HEK293 (cell line): ENCODE data around the gene IL5RA.

Experiments used
- CTCF ChIA-PET: fragments of 350-600 bp; formaldehyde crosslinking; extraction: SDS; loops from one replicate; lab custom pipeline; 2021; ENCODE audit warnings: antibody characterized with exemption; lab: Yijun Ruan, JAX
- POLR2A ChIA-PET: fragments of 300-600 bp; formaldehyde crosslinking; extraction: SDS; loops from one replicate; lab custom pipeline; 2020; ENCODE audit warnings: antibody characterized with exemption, inconsistent platforms; lab: Yijun Ruan, JAX
- H3K27ac ChIP-seq: fragments of 200-500 bp; sonication (Bioruptor generic); 2 replicates; pipeline ENCODE4 v1.5.1; 2014; ENCODE audit warnings: low read depth, low read length, control low read depth, inconsistent platforms; ENCODE audit errors: extremely low read depth
- H3K36me3 ChIP-seq, 2 experiments: fragments of 200-500 bp in 1 of 2; sonication (Bioruptor generic) in 1 of 2; 1 replicate in 1 of 2; 2 replicates in 1 of 2; pipeline ENCODE4 v1.5.1; 2014 to 2017; ENCODE audit warnings: inconsistent platforms in 2 of 2, low read length in 2 of 2; ENCODE audit not compliant: control insufficient read depth in 2 of 2, insufficient read depth in 1 of 2
- H3K4me1 ChIP-seq: fragments of 200-500 bp; sonication (Bioruptor generic); 2 replicates; pipeline ENCODE4 v1.5.1; 2014; ENCODE audit warnings: mild to moderate bottlenecking, low read length, inconsistent platforms; ENCODE audit not compliant: control insufficient read depth, insufficient read depth
- H3K4me3 ChIP-seq: 2 replicates; pipeline ENCODE4 v1.5.1; 2011; ENCODE audit warnings: low read depth, mild to moderate bottlenecking, control low read depth, low read length, moderate library complexity
- H3K9me3 ChIP-seq: fragments of 200-500 bp; sonication (Bioruptor generic); 2 replicates; pipeline ENCODE4 v1.5.1; 2014; ENCODE audit warnings: low read depth, low read length, inconsistent platforms; ENCODE audit not compliant: control insufficient read depth, insufficient read depth
- REPIN1 ChIP-seq: fragments of 450-650 bp; formaldehyde crosslinking; IDR thresholded peaks from 2 replicates; pipeline ENCODE4 v1.5.1; 2017; ENCODE audit warnings: missing biosample characterization, missing genetic modification characterization, low read depth
- SCRT1 ChIP-seq: fragments of 450-650 bp; formaldehyde crosslinking; IDR thresholded peaks from 2 replicates; pipeline ENCODE4 v1.5.1; 2016; ENCODE audit warnings: missing biosample characterization, missing genetic modification characterization, borderline replicate concordance
- SCRT2 ChIP-seq: fragments of 450-650 bp; formaldehyde crosslinking; IDR thresholded peaks from 2 replicates; pipeline ENCODE4 v1.5.1; 2016; ENCODE audit warnings: missing biosample characterization, missing genetic modification characterization
- SP7 ChIP-seq: fragments of 450-650 bp; formaldehyde crosslinking; IDR thresholded peaks from 2 replicates; pipeline ENCODE4 v1.5.1; 2016; ENCODE audit warnings: missing biosample characterization, missing genetic modification characterization
- TCF7L2 ChIP-seq: IDR thresholded peaks from 2 replicates; pipeline ENCODE4 v1.6.1; 2011; ENCODE audit warnings: low read depth, mild to moderate bottlenecking, inconsistent platforms, low read length, moderate library complexity, borderline replicate concordance
- YY1 ChIP-seq: fragments of 450-650 bp; formaldehyde crosslinking; IDR thresholded peaks from 2 replicates; pipeline ENCODE4 v1.5.1; 2018; ENCODE audit warnings: missing biosample characterization, missing genetic modification characterization
- ZBTB17 ChIP-seq: fragments of 450-650 bp; formaldehyde crosslinking; IDR thresholded peaks from 2 replicates; pipeline ENCODE4 v1.5.1; 2016; ENCODE audit warnings: missing biosample characterization, missing genetic modification characterization
- ZBTB48 ChIP-seq: fragments of 450-650 bp; formaldehyde crosslinking; IDR thresholded peaks from 2 replicates; pipeline ENCODE4 v1.5.1; 2016; ENCODE audit warnings: missing biosample characterization, missing genetic modification characterization
- ZFP3 ChIP-seq: fragments of 450-650 bp; formaldehyde crosslinking; IDR thresholded peaks from 2 replicates; pipeline ENCODE4 v1.5.1; 2016; ENCODE audit warnings: low read depth, missing biosample characterization, missing genetic modification characterization
- ZNF501 ChIP-seq: fragments of 450-650 bp; formaldehyde crosslinking; IDR thresholded peaks from 2 replicates; pipeline ENCODE4 v1.5.1; 2016; ENCODE audit warnings: missing biosample characterization, missing genetic modification characterization
- ZNF521 ChIP-seq: fragments of 450-650 bp; formaldehyde crosslinking; IDR thresholded peaks from 2 replicates; pipeline ENCODE4 v1.5.1; 2017; ENCODE audit warnings: missing biosample characterization, mild to moderate bottlenecking, missing genetic modification characterization
- ZNF623 ChIP-seq: fragments of 450-650 bp; formaldehyde crosslinking; IDR thresholded peaks from 2 replicates; pipeline ENCODE4 v1.5.1; 2016; ENCODE audit warnings: missing biosample characterization, missing genetic modification characterization
- ZNF658 ChIP-seq: fragments of 450-650 bp; formaldehyde crosslinking; IDR thresholded peaks from 2 replicates; pipeline ENCODE4; 2016; ENCODE audit warnings: missing biosample characterization, missing genetic modification characterization
- ZNF670 ChIP-seq: fragments of 450-650 bp; formaldehyde crosslinking; IDR thresholded peaks from 2 replicates; pipeline ENCODE4 v1.5.1; 2016; ENCODE audit warnings: missing biosample characterization, missing genetic modification characterization, low read depth
- ZNF76 ChIP-seq: fragments of 450-650 bp; formaldehyde crosslinking; IDR thresholded peaks from 2 replicates; pipeline ENCODE4; 2016; ENCODE audit warnings: low read depth, missing biosample characterization, missing genetic modification characterization, borderline replicate concordance
- ZNF843 ChIP-seq: fragments of 450-650 bp; formaldehyde crosslinking; IDR thresholded peaks from 2 replicates; pipeline ENCODE4 v1.5.1; 2016; ENCODE audit warnings: missing biosample characterization, missing genetic modification characterization
- TF ChIP-seq, protein P1 (sequence below): fragments of 450-650 bp; formaldehyde crosslinking; IDR thresholded peaks from 2 replicates; pipeline ENCODE4 v1.5.1; 2016; ENCODE audit warnings: missing biosample characterization, missing genetic modification characterization
- TF ChIP-seq, protein P2 (sequence below): fragments of 450-650 bp; formaldehyde crosslinking; optimal IDR thresholded peaks from 2 replicates; pipeline ENCODE3; 2016; ENCODE audit warnings: missing biosample characterization, mild to moderate bottlenecking, missing genetic modification characterization
- TF ChIP-seq, protein P3 (sequence below): fragments of 450-650 bp; formaldehyde crosslinking; IDR thresholded peaks from 2 replicates; pipeline ENCODE4 v1.5.1; 2016; ENCODE audit warnings: missing biosample characterization, missing genetic modification characterization
- TF ChIP-seq, protein P4 (sequence below): fragments of 450-650 bp; formaldehyde crosslinking; IDR thresholded peaks from 2 replicates; pipeline ENCODE4 v1.5.1; 2016; ENCODE audit warnings: missing biosample characterization, missing genetic modification characterization
- TF ChIP-seq, protein P5 (sequence below): fragments of 450-650 bp; IDR thresholded peaks from 2 replicates; pipeline ENCODE4 v1.5.1; 2018; ENCODE audit warnings: missing biosample characterization, missing genetic modification characterization
- TF ChIP-seq, protein P6 (sequence below): fragments of 450-650 bp; formaldehyde crosslinking; IDR thresholded peaks from 2 replicates; pipeline ENCODE4 v1.5.1; 2016; ENCODE audit warnings: missing biosample characterization, missing genetic modification characterization

IL5RA gene

DNA sequence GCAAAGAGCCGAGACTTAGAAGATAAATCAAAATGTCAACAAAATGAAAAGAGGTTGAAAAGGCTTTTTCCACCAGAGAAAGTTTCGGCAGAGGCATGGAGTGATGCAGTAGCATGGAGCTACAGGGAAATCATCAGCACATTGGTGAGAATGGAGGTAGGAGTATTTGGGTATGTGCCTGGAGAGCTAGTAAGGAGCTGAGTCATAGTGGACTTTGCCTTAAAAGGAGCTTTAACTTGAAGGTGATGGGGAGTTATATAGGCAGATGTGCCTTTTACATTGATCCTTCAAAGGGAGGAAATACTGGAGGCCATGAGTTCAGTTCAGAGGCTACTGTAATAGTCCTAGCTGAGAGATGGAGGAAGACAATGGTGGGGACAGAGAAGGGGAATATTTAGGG lies 44.3 kb downstream of the IL5RA start (continued):
- TF ChIP-seq, protein P1, sequence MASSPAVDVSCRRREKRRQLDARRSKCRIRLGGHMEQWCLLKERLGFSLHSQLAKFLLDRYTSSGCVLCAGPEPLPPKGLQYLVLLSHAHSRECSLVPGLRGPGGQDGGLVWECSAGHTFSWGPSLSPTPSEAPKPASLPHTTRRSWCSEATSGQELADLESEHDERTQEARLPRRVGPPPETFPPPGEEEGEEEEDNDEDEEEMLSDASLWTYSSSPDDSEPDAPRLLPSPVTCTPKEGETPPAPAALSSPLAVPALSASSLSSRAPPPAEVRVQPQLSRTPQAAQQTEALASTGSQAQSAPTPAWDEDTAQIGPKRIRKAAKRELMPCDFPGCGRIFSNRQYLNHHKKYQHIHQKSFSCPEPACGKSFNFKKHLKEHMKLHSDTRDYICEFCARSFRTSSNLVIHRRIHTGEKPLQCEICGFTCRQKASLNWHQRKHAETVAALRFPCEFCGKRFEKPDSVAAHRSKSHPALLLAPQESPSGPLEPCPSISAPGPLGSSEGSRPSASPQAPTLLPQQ (tag by site-specific recombination) = no peak
- TF ChIP-seq ZNF670 (tag by site-specific recombination) = no peak
- no peak for TF ChIP-seq SCRT2 (tag by site-specific recombination)
- TF ChIP-seq, protein P2, sequence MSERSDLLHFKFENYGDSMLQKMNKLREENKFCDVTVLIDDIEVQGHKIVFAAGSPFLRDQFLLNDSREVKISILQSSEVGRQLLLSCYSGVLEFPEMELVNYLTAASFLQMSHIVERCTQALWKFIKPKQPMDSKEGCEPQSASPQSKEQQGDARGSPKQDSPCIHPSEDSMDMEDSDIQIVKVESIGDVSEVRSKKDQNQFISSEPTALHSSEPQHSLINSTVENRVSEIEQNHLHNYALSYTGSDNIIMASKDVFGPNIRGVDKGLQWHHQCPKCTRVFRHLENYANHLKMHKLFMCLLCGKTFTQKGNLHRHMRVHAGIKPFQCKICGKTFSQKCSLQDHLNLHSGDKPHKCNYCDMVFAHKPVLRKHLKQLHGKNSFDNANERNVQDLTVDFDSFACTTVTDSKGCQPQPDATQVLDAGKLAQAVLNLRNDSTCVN (tag by site-specific recombination) = no peak
- no peak for TF ChIP-seq ZBTB17 (tag by site-specific recombination)

DNA sequence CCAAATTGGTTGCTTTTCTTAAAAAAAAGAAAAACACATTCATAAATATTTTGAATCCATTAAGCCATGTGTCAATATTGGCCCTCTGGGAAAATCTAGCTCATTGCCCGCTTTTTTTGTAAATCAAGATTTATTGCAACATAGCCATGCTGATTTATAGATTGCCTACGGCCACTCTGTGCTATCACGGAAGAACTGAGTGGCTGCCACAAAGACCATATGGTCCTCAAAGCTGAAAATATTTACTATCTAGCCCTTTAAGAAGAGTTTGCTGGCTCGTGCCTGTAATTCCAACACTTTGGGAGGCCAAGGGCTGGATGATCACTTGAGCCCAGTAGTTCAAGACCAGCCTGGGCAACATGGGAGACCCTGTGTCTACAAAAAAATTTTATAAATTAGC lies 45.9 kb downstream of the IL5RA start:
- TF ChIP-seq TCF7L2 (no peak), YY1 (no peak), ZNF843 (tag by site-specific recombination) (no peak), ZNF76 (tag by site-specific recombination) (no peak), ZNF658 (tag by site-specific recombination) (no peak), SP7 (tag by site-specific recombination) (no peak), ZFP3 (tag by site-specific recombination) (no peak), SCRT1 (no peak), ZBTB48 (tag by site-specific recombination) (no peak), REPIN1 (tag by site-specific recombination) (no peak), ZNF623 (tag by site-specific recombination) (no peak), ZNF501 (tag by site-specific recombination) (no peak), ZNF521 (tag by site-specific recombination) (no peak)
- TF ChIP-seq, protein P3, sequence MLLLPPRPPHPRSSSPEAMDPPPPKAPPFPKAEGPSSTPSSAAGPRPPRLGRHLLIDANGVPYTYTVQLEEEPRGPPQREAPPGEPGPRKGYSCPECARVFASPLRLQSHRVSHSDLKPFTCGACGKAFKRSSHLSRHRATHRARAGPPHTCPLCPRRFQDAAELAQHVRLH (tag by site-specific recombination) = no peak
- TF ChIP-seq, protein P4, sequence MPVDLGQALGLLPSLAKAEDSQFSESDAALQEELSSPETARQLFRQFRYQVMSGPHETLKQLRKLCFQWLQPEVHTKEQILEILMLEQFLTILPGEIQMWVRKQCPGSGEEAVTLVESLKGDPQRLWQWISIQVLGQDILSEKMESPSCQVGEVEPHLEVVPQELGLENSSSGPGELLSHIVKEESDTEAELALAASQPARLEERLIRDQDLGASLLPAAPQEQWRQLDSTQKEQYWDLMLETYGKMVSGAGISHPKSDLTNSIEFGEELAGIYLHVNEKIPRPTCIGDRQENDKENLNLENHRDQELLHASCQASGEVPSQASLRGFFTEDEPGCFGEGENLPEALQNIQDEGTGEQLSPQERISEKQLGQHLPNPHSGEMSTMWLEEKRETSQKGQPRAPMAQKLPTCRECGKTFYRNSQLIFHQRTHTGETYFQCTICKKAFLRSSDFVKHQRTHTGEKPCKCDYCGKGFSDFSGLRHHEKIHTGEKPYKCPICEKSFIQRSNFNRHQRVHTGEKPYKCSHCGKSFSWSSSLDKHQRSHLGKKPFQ (tag by site-specific recombination) = no peak
- TF ChIP-seq, protein P1 (tag by site-specific recombination) = no peak
- TF ChIP-seq, protein P5, sequence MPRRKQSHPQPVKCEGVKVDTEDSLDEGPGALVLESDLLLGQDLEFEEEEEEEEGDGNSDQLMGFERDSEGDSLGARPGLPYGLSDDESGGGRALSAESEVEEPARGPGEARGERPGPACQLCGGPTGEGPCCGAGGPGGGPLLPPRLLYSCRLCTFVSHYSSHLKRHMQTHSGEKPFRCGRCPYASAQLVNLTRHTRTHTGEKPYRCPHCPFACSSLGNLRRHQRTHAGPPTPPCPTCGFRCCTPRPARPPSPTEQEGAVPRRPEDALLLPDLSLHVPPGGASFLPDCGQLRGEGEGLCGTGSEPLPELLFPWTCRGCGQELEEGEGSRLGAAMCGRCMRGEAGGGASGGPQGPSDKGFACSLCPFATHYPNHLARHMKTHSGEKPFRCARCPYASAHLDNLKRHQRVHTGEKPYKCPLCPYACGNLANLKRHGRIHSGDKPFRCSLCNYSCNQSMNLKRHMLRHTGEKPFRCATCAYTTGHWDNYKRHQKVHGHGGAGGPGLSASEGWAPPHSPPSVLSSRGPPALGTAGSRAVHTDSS (tag by site-specific recombination) = no peak
- TF ChIP-seq, protein P6, sequence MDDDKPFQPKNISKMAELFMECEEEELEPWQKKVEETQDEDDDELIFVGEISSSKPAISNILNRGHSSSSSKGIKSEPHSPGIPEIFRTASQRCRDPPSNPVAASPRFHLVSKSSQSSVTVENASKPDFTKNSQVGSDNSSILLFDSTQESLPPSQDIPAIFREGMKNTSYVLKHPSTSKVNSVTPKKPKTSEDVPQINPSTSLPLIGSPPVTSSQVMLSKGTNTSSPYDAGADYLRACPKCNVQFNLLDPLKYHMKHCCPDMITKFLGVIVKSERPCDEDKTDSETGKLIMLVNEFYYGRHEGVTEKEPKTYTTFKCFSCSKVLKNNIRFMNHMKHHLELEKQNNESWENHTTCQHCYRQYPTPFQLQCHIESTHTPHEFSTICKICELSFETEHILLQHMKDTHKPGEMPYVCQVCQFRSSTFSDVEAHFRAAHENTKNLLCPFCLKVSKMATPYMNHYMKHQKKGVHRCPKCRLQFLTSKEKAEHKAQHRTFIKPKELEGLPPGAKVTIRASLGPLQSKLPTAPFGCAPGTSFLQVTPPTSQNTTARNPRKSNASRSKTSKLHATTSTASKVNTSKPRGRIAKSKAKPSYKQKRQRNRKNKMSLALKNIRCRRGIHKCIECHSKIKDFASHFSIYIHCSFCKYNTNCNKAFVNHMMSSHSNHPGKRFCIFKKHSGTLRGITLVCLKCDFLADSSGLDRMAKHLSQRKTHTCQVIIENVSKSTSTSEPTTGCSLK = no peak
- ChIA-PET CTCF (no interaction called here), POLR2A (no interaction called here)
- H3K4me3 ChIP-seq = no peak overlapping the region
- H3K27ac ChIP-seq = no peak overlapping the region
- H3K9me3 ChIP-seq = no peaks in the 10 kb centered on the region
- H3K4me1 ChIP-seq = no peaks in the 10 kb centered on the region
- H3K36me3 ChIP-seq = no peaks in the 10 kb centered on the region
